ENCODE measurements around the gene ADAM8. TPM values are rescaled to one million over a fixed set of nuclear protein-coding genes. Genes with fewer than 3 reads are reported as not detected.

ADAM8 gene
- polyA plus RNA-seq, 1 of the 3 experiments (the other 2 are of a cell fraction), result 1.7 TPM

- Histone ChIP-seq H3K36me3 (replicated peaks in 1 of 2; ENCODE audit: control insufficient read depth in 1 of 2, insufficient read depth in 2 of 2, low read length in 1 of 2) (no peaks in the 10 kb centered on the region), H3K9me3 (no peaks in the 10 kb centered on the region), H3K4me3 (ENCODE audit: low read depth in 2 of 2, low read length in 1 of 2) (no peak overlapping the region), H3K9me2 (no peaks in the 10 kb centered on the region), H3K4me2 (no peak overlapping the region), H3K9ac (no peak overlapping the region), H3K79me2 (ENCODE audit: insufficient read depth) (no peaks in the 10 kb centered on the region), H3K4me1 (ENCODE audit: control insufficient read depth in 1 of 2, insufficient read depth in 2 of 2, low read depth in 1 of 2, low read length in 1 of 2) (no peaks in the 10 kb centered on the region), H4K20me1 (ENCODE audit: insufficient read depth) (no peaks in the 10 kb centered on the region), H3K27me3 (ENCODE audit: insufficient read depth) (peaks cover 7% of the 10 kb centered on the region; the same call in 1 of the 2 replicates), H3F3A (replicated peaks; ENCODE audit: insufficient read depth) (no peaks in the 10 kb centered on the region), H3K27ac (ENCODE audit: low read depth in 2 of 2, low read length in 1 of 2) (no peak overlapping the region), H2AFZ (ENCODE audit: low read depth) (no peak overlapping the region)
- ChIA-PET POLR2A (no interaction called here), CTCF (interaction anchor here (0.7 kb wide), 1 partner anchor 248 kb away, joined by 3 read pairs; no protein-coding TSS in a partner anchor)
- TF ChIP-seq TAF1 (IDR thresholded peaks at IDR 0.05; ENCODE audit: borderline replicate concordance, low read depth, low read length) (no peak), FOXJ3 (CRISPR knock-in tag; IDR thresholded peaks at IDR 0.05) (no peak), RXRA (IDR thresholded peaks at IDR 0.05; ENCODE audit: borderline replicate concordance, low read depth) (no peak), EZH2phosphoT487 (IDR thresholded peaks at IDR 0.05; ENCODE audit: borderline replicate concordance, low read depth) (no peak), GATA2 (CRISPR knock-in tag; IDR thresholded peaks at IDR 0.05) (no peak), RFX5 (IDR thresholded peaks at IDR 0.05; ENCODE audit: low read length) (no peak), GABPA (IDR thresholded peaks at IDR 0.05; ENCODE audit: low read depth) (no peak), SIN3A (IDR thresholded peaks at IDR 0.05; ENCODE audit: borderline replicate concordance, low read depth, low read length) (no peak), EP300 (IDR thresholded peaks at IDR 0.05; ENCODE audit: borderline replicate concordance in 1 of 2, low read depth in 1 of 2, low read length in 1 of 2) (no peak)
- no peak for DNase-seq
- WGBS (ENCODE audit: low lambda C conversion rate), result 48% methylated on average over 9 of the region's 14 CpGs
Observed at GRCh38 chr10:133243593-133243992, 33.1 kb downstream of the ADAM8 start.

- Histone ChIP-seq H3K4me3 (ENCODE audit: low read depth in 2 of 2, low read length in 1 of 2) (no peak overlapping the region), H3K27ac (ENCODE audit: low read depth in 2 of 2, low read length in 1 of 2) (no peak overlapping the region), H3K9ac (no peak overlapping the region), H3K4me2 (no peak overlapping the region), H3K79me2 (ENCODE audit: insufficient read depth) (no peaks in the 10 kb centered on the region), H3K4me1 (ENCODE audit: control insufficient read depth in 1 of 2, insufficient read depth in 2 of 2, low read depth in 1 of 2, low read length in 1 of 2) (no peaks in the 10 kb centered on the region), H3F3A (replicated peaks; ENCODE audit: insufficient read depth) (no peaks in the 10 kb centered on the region), H2AFZ (ENCODE audit: low read depth) (no peak overlapping the region), H3K36me3 (replicated peaks in 1 of 2; ENCODE audit: control insufficient read depth in 1 of 2, insufficient read depth in 2 of 2, low read length in 1 of 2) (no peaks in the 10 kb centered on the region), H3K9me3 (no peaks in the 10 kb centered on the region), H4K20me1 (ENCODE audit: insufficient read depth) (no peaks in the 10 kb centered on the region), H3K9me2 (no peaks in the 10 kb centered on the region), H3K27me3 (ENCODE audit: insufficient read depth) (peaks cover 15% of the 10 kb centered on the region)
- TF ChIP-seq TCF12 (IDR thresholded peaks at IDR 0.05) (no peak), USF1 (IDR thresholded peaks at IDR 0.05; ENCODE audit: borderline replicate concordance, low read depth) (peak; percentile 36; the same call in 1 of the 2 replicates)
- WGBS (ENCODE audit: low lambda C conversion rate), result 68% methylated on average over 26 of the region's 27 CpGs
- CTCF ChIA-PET, result no interaction called here
- POLR2A ChIA-PET, result no interaction called here
- no peak for DNase-seq
Observed at GRCh38 chr10:133242611-133243356, 33.9 kb downstream of the ADAM8 start.
